ENCODE results near the gene ABCB6.

ABCB6 gene

GRCh38 chr2:219165058-219165911 lies 53.5 kb downstream of the ABCB6 start:
- DNase-seq: no peak

DNA sequence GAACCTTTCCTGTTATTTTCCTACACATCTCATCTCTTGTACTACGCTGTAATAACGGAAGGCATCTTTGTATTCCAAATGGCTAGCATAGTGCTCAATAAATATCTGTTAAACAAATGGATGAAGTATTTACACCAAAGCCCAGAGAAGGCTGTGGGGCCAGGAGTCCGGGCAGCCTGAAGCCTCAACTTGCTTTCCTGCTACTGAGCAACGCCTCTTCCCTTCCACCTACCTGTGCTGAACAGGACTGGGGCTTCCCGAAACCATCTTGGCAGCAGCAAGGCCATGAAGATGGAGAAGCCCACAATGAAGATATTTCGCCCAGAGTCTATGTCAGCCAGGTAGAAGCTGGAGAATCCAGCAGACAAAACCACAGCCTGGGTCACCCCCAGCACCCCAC lies 55.6 kb downstream of the ABCB6 start:
- no peak for DNase-seq

- no peak for DNase-seq
These were observed 57.7 kb downstream of the ABCB6 start for GRCh38 chr2:219161097-219161496.

GRCh38 chr2:219160186-219161017 lies 58.4 kb downstream of the ABCB6 start, which contains the start of gene NHEJ1:
NHEJ1 (minus strand) TSS chr2:219160815; CDS start chr2:219158362, 2,453 bp downstream.
- DNase-seq: peak; percentile 87
